HepG2 (cell line): Measurements from ENCODE around the gene EPB41. TPM values are rescaled to one million over a fixed set of nuclear protein-coding genes. Genes with fewer than 3 reads are reported as not detected.

Source experiments
- ATAC-seq: fragments of 200-7000 bp; cut with Tn5 transposase; 3 replicates; pipeline ENCODE4 v1.9.1; 2020; ENCODE audit warnings: mild to moderate bottlenecking, moderate library complexity
- BruUV-seq: library from RNA; stranded (reverse); fragments of 400-500 nt; replicated peaks from 2 replicates; lab custom pipeline; 2021; lab: Mats Ljungman, UMichigan
- CTCF ChIA-PET: fragments of 300-600 bp; formaldehyde crosslinking; extraction: SDS; loops from one replicate; lab custom pipeline; 2021; ENCODE audit warnings: low total read pairs, inconsistent platforms, low intra/inter-chr PET ratio; lab: Yijun Ruan, JAX
- POLR2A ChIA-PET: fragments of 350-600 bp; sonication (Branson Sonifier 250); formaldehyde crosslinking; loops from one replicate; lab custom pipeline; 2020; ENCODE audit warnings: antibody characterized with exemption, inconsistent platforms; lab: Yijun Ruan, JAX
- DNase-seq: peaks from one replicate; pipeline ENCODE4 v3.0.0-alpha.2; 2015; ENCODE audit warnings: low spot score
- FAIRE-seq: peaks from 3 replicates; lab custom pipeline; 2011; peaks lifted over from hg19 to GRCh38; lab: Jason Lieb, UNC
- H2AFZ ChIP-seq: one replicate; pipeline ENCODE4 v1.6.1; 2011; ENCODE audit warnings: low read length, inconsistent platforms
- H3K27ac ChIP-seq: fragments of 300-600 bp; 3 replicates; pipeline ENCODE4 v1.8.0; 2011; ENCODE audit warnings: mixed run types, mild to moderate bottlenecking, mixed read lengths, low read length, inconsistent platforms; ENCODE audit not compliant: insufficient read depth; ENCODE audit errors: extremely low read length
- H3K27me3 ChIP-seq, 2 experiments: fragments of 200-600 bp in 1 of 2; 2 replicates in 1 of 2; 3 replicates in 1 of 2; pipeline versions ENCODE4 v1.6.0 to v1.8.0; 2011; ENCODE audit warnings: low read length in 2 of 2, mild to moderate bottlenecking in 2 of 2, moderate library complexity in 2 of 2, inconsistent platforms in 1 of 2; ENCODE audit not compliant: insufficient read depth in 2 of 2, control insufficient read depth in 1 of 2
- H3K36me3 ChIP-seq, 2 experiments: fragments of 200-600 bp in 1 of 2; replicated peaks in 1 of 2; 2 replicates in 1 of 2; 3 replicates in 1 of 2; pipeline versions ENCODE4 v1.5.1 to v1.8.0; 2011; ENCODE audit warnings: low read length in 2 of 2, inconsistent platforms in 1 of 2; ENCODE audit not compliant: insufficient read depth in 2 of 2, control insufficient read depth in 1 of 2
- H3K4me1 ChIP-seq: 2 replicates; pipeline ENCODE4 v1.5.1; 2012; ENCODE audit warnings: low read length, inconsistent platforms; ENCODE audit not compliant: insufficient read depth
- H3K4me2 ChIP-seq: 2 replicates; pipeline ENCODE4 v1.6.0; 2011; ENCODE audit warnings: low read depth, low read length, inconsistent platforms
- H3K4me3 ChIP-seq, 3 experiments: fragments of 200-600 bp in 1 of 3; sonication (generic), shearing (Covaris generic) in 1 of 3; replicated peaks in 1 of 3; 2 replicates each; pipeline ENCODE4 v1.5.1; 2011 to 2016; ENCODE audit warnings: low read length in 3 of 3, inconsistent platforms in 2 of 3, low read depth in 2 of 3, mild to moderate bottlenecking in 2 of 3, control low read depth in 1 of 3, mixed read lengths in 1 of 3; ENCODE audit not compliant: insufficient read depth in 1 of 3
- H3K79me2 ChIP-seq: one replicate; pipeline ENCODE4 v1.6.1; 2011; ENCODE audit warnings: low read length, inconsistent platforms; ENCODE audit not compliant: insufficient read depth
- H3K9ac ChIP-seq: 2 replicates; pipeline ENCODE4 v1.6.0; 2011; ENCODE audit warnings: mild to moderate bottlenecking, low read depth, low read length, inconsistent platforms; ENCODE audit not compliant: insufficient read depth
- H3K9me3 ChIP-seq: 2 replicates; pipeline ENCODE4 v1.5.1; 2012; ENCODE audit warnings: mild to moderate bottlenecking, low read length
- H4K20me1 ChIP-seq: 2 replicates; pipeline ENCODE4 v1.6.0; 2011; ENCODE audit warnings: inconsistent platforms, mild to moderate bottlenecking, low read length, moderate library complexity; ENCODE audit not compliant: insufficient read depth
- BCL6 ChIP-seq: IDR thresholded peaks from 2 replicates; pipeline ENCODE4 v1.6.1; 2016; ENCODE audit warnings: missing genetic modification reagents, missing compliant biosample characterization
- HIVEP1 ChIP-seq: sonication (generic); formaldehyde crosslinking; IDR thresholded peaks from 2 replicates; pipeline ENCODE4 v1.4.0; 2020; ENCODE audit warnings: mild to moderate bottlenecking, missing genetic modification reagents
- MXD4 ChIP-seq: IDR thresholded peaks from 2 replicates; pipeline ENCODE4 v1.6.1; 2016; ENCODE audit warnings: mild to moderate bottlenecking, missing biosample characterization, missing genetic modification reagents
- NR2F2 ChIP-seq: IDR thresholded peaks from 2 replicates; pipeline ENCODE4 v1.6.1; 2012; ENCODE audit warnings: low read depth, inconsistent platforms, borderline replicate concordance
- POLR2A ChIP-seq, 2 experiments: IDR thresholded peaks; 2 replicates each; pipeline ENCODE4 v1.6.1; 2011; ENCODE audit warnings: low read depth in 2 of 2, low read length in 2 of 2, mild to moderate bottlenecking in 1 of 2, moderate library complexity in 1 of 2; ENCODE audit not compliant: insufficient read depth in 1 of 2
- SAP130 ChIP-seq: IDR thresholded peaks from 2 replicates; pipeline ENCODE4 v1.6.1; 2016; ENCODE audit warnings: low read depth
- SIN3B ChIP-seq: fragments of 150-350 bp; IDR thresholded peaks from 2 replicates; pipeline ENCODE4 v1.6.1; 2014; ENCODE audit warnings: low read length
- ZFP90 ChIP-seq: sonication (generic); formaldehyde crosslinking; IDR thresholded peaks from 2 replicates; pipeline ENCODE4 v1.8.0; 2022; ENCODE audit warnings: missing genetic modification reagents, mild to moderate bottlenecking, inconsistent platforms, borderline replicate concordance
- ZNF451 ChIP-seq: sonication (generic); formaldehyde crosslinking; IDR thresholded peaks from 2 replicates; pipeline ENCODE4 v1.5.0; 2020; ENCODE audit warnings: mild to moderate bottlenecking, missing genetic modification reagents
- ZNF543 ChIP-seq: sonication (generic); formaldehyde crosslinking; IDR thresholded peaks from 2 replicates; pipeline ENCODE4 v1.4.0; 2020; ENCODE audit warnings: mild to moderate bottlenecking, missing genetic modification reagents
- WGBS: methylation state at CpG from one replicate; pipeline ENCODE4 v1.1.6; 2017; ENCODE audit warnings: low lambda C conversion rate; 5-methylcytosine and 5-hydroxymethylcytosine counted together
- in situ Hi-C: cut with HindIII; loops from 2 replicates; pipeline ENCODE4 v1.10.0; 2017; ENCODE audit warnings: low pct_unique_long_range_greater_than_20kb; ENCODE audit not compliant: extremely low pct_ligation_motif_present
- intact Hi-C: fragments of 100-400 bp; cut with micrococcal nuclease; formaldehyde crosslinking; loops from one replicate; pipeline ENCODE4 v1.10.0; 2022; ENCODE audit not compliant: unreplicated experiment
- polyA plus RNA-seq, 8 experiments: library from polyadenylated mRNA; depleted of rRNA in 3 of 8; stranded (reverse) in 7 of 8; unstranded in 1 of 8; fragments of >200 nt; fragmentation: Illumina TruSeq in 4 of 8; extraction: Trizol in 4 of 8; gene quantifications; 2 replicates each; pipeline versions ENCODE4 v1.2.1 to v1.2.3, GENCODE V29; 2011 to 2016; ENCODE audit warnings: low read depth in 4 of 8, missing spikeins in 1 of 8, mixed read lengths in 1 of 8; ENCODE audit not compliant: insufficient read depth in 1 of 8
- total RNA-seq, 5 experiments: library from RNA; depleted of rRNA; stranded (reverse); fragments of >200 nt; fragmentation: Illumina TruSeq; extraction: Trizol; gene quantifications; 2 replicates each; pipeline ENCODE4 v1.2.3, GENCODE V29; 2016; ENCODE audit warnings: low read depth in 1 of 5
- TF ChIP-seq, protein P1 (sequence below): sonication (generic); formaldehyde crosslinking; IDR thresholded peaks from 2 replicates; pipeline ENCODE4 v1.4.0; 2020; ENCODE audit warnings: missing genetic modification reagents

The EPB41 gene
- total and polyA plus RNA-seq, 2 of the 13 experiments (the other 11 are each of a cell fraction or from before 2014, with no cell fraction given) = 34.5 to 46.7 TPM

DNA sequence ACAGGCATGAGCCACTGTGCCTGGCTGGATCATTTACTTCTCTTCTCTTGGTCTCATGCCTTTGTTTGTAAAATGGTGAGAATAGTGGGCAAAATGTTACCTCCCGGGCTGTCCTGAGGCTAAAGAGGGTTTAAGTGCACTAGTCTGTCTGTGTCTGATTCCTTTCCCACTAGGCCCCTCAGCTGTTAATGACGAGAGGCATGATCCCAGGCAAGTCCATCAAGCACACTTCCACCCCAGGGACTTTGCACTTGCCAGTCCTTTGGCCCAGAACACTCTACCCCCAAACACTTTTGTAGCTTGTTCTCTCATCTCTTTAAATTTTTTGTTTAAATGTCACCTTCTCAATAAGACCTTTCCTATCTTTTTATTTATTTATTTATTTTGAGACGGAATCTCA is 13.8 kb upstream of the EPB41 start:
- peaks cover 2 to 9% of the 10 kb centered on the region in 2 experiments; a peak in 1 of 5 replicates for H3K36me3 ChIP-seq
- H2AFZ ChIP-seq = no peak overlapping the region
- no peaks in the 10 kb centered on the region for H3K27me3 ChIP-seq
- intact Hi-C loops = no loop called here
- POLR2A ChIA-PET = interaction anchor here (1.5 kb wide), 1 partner anchor 14 kb away, joined by 5 read pairs; the partner anchor contains the start of gene EPB41
- CTCF ChIA-PET = no interaction called here
- no TSS peak for BruUV-seq
- peaks cover 2% of the 10 kb centered on the region; the same call in 1 of the 2 replicates for H4K20me1 ChIP-seq
- H3K9ac ChIP-seq = no peak overlapping the region
- no peak overlapping the region for H3K4me3 ChIP-seq
- peaks cover 10% of the 10 kb centered on the region for H3K4me1 ChIP-seq
- TF ChIP-seq SIN3B = no peak
- no peak for TF ChIP-seq ZNF543 (CRISPR knock-in tag)
- TF ChIP-seq NR2F2 = no peak
- no peak for TF ChIP-seq MXD4 (CRISPR knock-in tag)
- TF ChIP-seq ZNF451 (CRISPR knock-in tag) = no peak
- no peak for TF ChIP-seq BCL6 (CRISPR knock-in tag)
- TF ChIP-seq ZFP90 (CRISPR knock-in tag) = no peak
- no peaks in the 10 kb centered on the region for H3K9me3 ChIP-seq
- FAIRE-seq = no peak
- no peak for ATAC-seq
- no peak overlapping the region for H3K27ac ChIP-seq
- DNase-seq = no peak
- H3K79me2 ChIP-seq = peaks cover 20% of the 10 kb centered on the region
- no peak overlapping the region for H3K4me2 ChIP-seq
- in situ Hi-C loops = no loop called here
- 87% methylated on average over 3 of the region's 3 CpGs for WGBS

DNA sequence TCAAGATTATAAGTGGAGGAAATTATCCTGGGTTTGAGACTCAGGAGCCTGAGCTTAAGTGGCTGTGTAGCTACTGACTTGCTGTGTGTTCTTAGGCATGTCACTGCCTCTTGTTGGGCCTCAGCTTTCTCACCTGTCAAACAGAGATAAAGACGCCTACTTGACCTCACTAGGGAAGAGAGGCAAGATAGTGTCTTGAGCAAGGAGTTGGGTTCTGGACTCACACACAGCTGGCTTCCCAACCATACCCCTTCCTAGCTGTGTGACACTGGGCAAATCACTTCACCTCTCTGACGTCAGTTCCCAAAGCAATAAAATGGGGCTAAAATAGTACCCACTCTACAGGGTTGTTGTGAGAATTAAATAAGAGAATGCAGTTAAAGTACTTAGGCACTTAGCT is 11.6 kb upstream of the EPB41 start:
- peaks cover 1 to 2% of the 10 kb centered on the region in 2 experiments; a peak in 1 of 5 replicates for H3K36me3 ChIP-seq
- ATAC-seq (no peak), DNase-seq (no peak), FAIRE-seq (no peak)
- CTCF ChIA-PET = no interaction called here
- no peak overlapping the region for H3K4me3 ChIP-seq
- H4K20me1 ChIP-seq = peaks cover 2% of the 10 kb centered on the region; the same call in 1 of the 2 replicates
- no peaks in the 10 kb centered on the region for H3K9me3 ChIP-seq
- POLR2A ChIA-PET = interaction anchor here (1.3 kb wide), 1 partner anchor 12 kb away, joined by 3 read pairs; the partner anchor contains the start of gene EPB41
- H3K4me1 ChIP-seq = peaks cover 10% of the 10 kb centered on the region
- H2AFZ ChIP-seq = no peak overlapping the region
- TF ChIP-seq HIVEP1 (CRISPR knock-in tag) (no peak), POLR2A (IDR thresholded peaks at IDR 0.05; ENCODE audit: insufficient read depth in 1 of 2, low read depth in 2 of 2, low read length in 2 of 2) (no peak), SAP130 (CRISPR knock-in tag) (no peak)
- TF ChIP-seq, protein P1, sequence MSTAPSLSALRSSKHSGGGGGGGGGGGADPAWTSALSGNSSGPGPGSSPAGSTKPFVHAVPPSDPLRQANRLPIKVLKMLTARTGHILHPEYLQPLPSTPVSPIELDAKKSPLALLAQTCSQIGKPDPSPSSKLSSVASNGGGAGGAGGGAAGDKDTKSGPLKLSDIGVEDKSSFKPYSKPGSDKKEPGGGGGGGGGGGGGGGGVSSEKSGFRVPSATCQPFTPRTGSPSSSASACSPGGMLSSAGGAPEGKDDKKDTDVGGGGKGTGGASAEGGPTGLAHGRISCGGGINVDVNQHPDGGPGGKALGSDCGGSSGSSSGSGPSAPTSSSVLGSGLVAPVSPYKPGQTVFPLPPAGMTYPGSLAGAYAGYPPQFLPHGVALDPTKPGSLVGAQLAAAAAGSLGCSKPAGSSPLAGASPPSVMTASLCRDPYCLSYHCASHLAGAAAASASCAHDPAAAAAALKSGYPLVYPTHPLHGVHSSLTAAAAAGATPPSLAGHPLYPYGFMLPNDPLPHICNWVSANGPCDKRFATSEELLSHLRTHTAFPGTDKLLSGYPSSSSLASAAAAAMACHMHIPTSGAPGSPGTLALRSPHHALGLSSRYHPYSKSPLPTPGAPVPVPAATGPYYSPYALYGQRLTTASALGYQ (CRISPR knock-in tag) = no peak
- 92% methylated on average over 2 of the region's 2 CpGs for WGBS
- H3K9ac ChIP-seq = no peak overlapping the region
- H3K27ac ChIP-seq = no peak overlapping the region
- H3K27me3 ChIP-seq = no peaks in the 10 kb centered on the region
- BruUV-seq = no TSS peak
- intact Hi-C loops = no loop called here
- in situ Hi-C loops = no loop called here
- no peak overlapping the region for H3K4me2 ChIP-seq
- H3K79me2 ChIP-seq = peaks cover 20% of the 10 kb centered on the region
